ENCODE measurements around the gene CDC5L. TPM values are rescaled to one million over a fixed set of nuclear protein-coding genes. Genes with fewer than 3 reads are reported as not detected.

Gene CDC5L
- polyA plus RNA-seq, 1 of the 3 experiments (the other 2 are of a cell fraction) = 6.0 TPM

- H2AFZ ChIP-seq (ENCODE audit: low read depth) = no peak overlapping the region
- H3K9me2 ChIP-seq = no peaks in the 10 kb centered on the region
- no peak overlapping the region for H3K27ac ChIP-seq (ENCODE audit: low read depth in 2 of 2, low read length in 1 of 2)
- H3K9me3 ChIP-seq = no peaks in the 10 kb centered on the region
- no peaks in the 10 kb centered on the region for H3K36me3 ChIP-seq (replicated peaks in 1 of 2; ENCODE audit: control insufficient read depth in 1 of 2, insufficient read depth in 2 of 2, low read length in 1 of 2)
- ChIA-PET CTCF (no interaction called here), POLR2A (no interaction called here)
- DNase-seq = no peak
- peaks cover 15% of the 10 kb centered on the region; the same call in 1 of the 2 replicates for H3K27me3 ChIP-seq (ENCODE audit: insufficient read depth)
- 82% methylated on average over 3 of the region's 3 CpGs for WGBS (ENCODE audit: low lambda C conversion rate)
- H4K20me1 ChIP-seq (ENCODE audit: insufficient read depth) = no peaks in the 10 kb centered on the region
- no peaks in the 10 kb centered on the region for H3K79me2 ChIP-seq (ENCODE audit: insufficient read depth)
- H3K9ac ChIP-seq = no peak overlapping the region
- TF ChIP-seq EP300 (IDR thresholded peaks at IDR 0.05; ENCODE audit: borderline replicate concordance in 1 of 2, low read depth in 1 of 2, low read length in 1 of 2) (no peak), YY1 (IDR thresholded peaks at IDR 0.05; ENCODE audit: low read depth) (no peak), JUND (IDR thresholded peaks at IDR 0.05) (no peak), RCOR1 (IDR thresholded peaks at IDR 0.05; ENCODE audit: low read length) (no peak), TCF12 (IDR thresholded peaks at IDR 0.05) (no peak), MEF2A (IDR thresholded peaks at IDR 0.05; ENCODE audit: borderline replicate concordance, low read depth) (no peak), ELF1 (IDR thresholded peaks at IDR 0.05) (no peak), MAX (IDR thresholded peaks at IDR 0.05; ENCODE audit: low read depth) (no peak), POLR2AphosphoS5 (IDR thresholded peaks at IDR 0.05; ENCODE audit: low read depth, low read length) (no peak), SMC3 (IDR thresholded peaks at IDR 0.05; ENCODE audit: low read depth, low read length) (no peak), TAF1 (IDR thresholded peaks at IDR 0.05; ENCODE audit: borderline replicate concordance, low read depth, low read length) (no peak), REST (IDR thresholded peaks at IDR 0.05; ENCODE audit: low read depth, low read length) (no peak), MXI1 (IDR thresholded peaks at IDR 0.05; ENCODE audit: low read depth, low read length) (no peak), RAD21 (IDR thresholded peaks at IDR 0.05; ENCODE audit: low read length) (no peak), TEAD4 (IDR thresholded peaks at IDR 0.05; ENCODE audit: borderline replicate concordance, insufficient read depth) (no peak), GABPA (IDR thresholded peaks at IDR 0.05; ENCODE audit: low read depth) (no peak), IRF3 (IDR thresholded peaks at IDR 0.05; ENCODE audit: low read depth, low read length) (no peak), FOSL2 (IDR thresholded peaks at IDR 0.05; ENCODE audit: borderline replicate concordance, low read depth) (no peak)
- H3F3A ChIP-seq (replicated peaks; ENCODE audit: insufficient read depth) = no peaks in the 10 kb centered on the region
- H3K4me2 ChIP-seq = no peak overlapping the region
- no peak overlapping the region for H3K4me3 ChIP-seq (ENCODE audit: low read depth in 2 of 2, low read length in 1 of 2)
- no peaks in the 10 kb centered on the region; a peak in 1 of 4 replicates for H3K4me1 ChIP-seq (ENCODE audit: control insufficient read depth in 1 of 2, insufficient read depth in 2 of 2, low read depth in 1 of 2, low read length in 1 of 2)
Measured at GRCh38 chr6:44363377-44363926, 24.1 kb upstream of the CDC5L start.

All from SK-N-SH (cell line).